PFSK-1 (cell line): Measurements from ENCODE around the gene CAMKMT.

Experiments used
- POLR2AphosphoS5 ChIP-seq: IDR thresholded peaks from 2 replicates; pipeline ENCODE4 v1.6.1; 2012; ENCODE audit warnings: low read depth, mild to moderate bottlenecking, control low read depth, low read length, moderate library complexity
- SIN3A ChIP-seq: IDR thresholded peaks from 2 replicates; pipeline ENCODE4 v1.6.1; 2012; ENCODE audit warnings: mild to moderate bottlenecking, low read length, moderate library complexity, borderline replicate concordance; ENCODE audit not compliant: insufficient read depth
- TAF1 ChIP-seq: IDR thresholded peaks from 2 replicates; pipeline ENCODE4 v1.6.1; 2012; ENCODE audit warnings: low read length, control low read depth, borderline replicate concordance; ENCODE audit not compliant: insufficient read depth
- TF ChIP-seq, protein P1 (sequence below), 2 experiments: IDR thresholded peaks; 2 replicates each; pipeline versions ENCODE4 v1.6.1 to v1.8.0; 2011 to 2012; ENCODE audit warnings: low read depth in 2 of 2, low read length in 2 of 2, control low read depth in 1 of 2, inconsistent platforms in 1 of 2, mild to moderate bottlenecking in 1 of 2, moderate library complexity in 1 of 2; ENCODE audit not compliant: insufficient read depth in 1 of 2

DNA sequence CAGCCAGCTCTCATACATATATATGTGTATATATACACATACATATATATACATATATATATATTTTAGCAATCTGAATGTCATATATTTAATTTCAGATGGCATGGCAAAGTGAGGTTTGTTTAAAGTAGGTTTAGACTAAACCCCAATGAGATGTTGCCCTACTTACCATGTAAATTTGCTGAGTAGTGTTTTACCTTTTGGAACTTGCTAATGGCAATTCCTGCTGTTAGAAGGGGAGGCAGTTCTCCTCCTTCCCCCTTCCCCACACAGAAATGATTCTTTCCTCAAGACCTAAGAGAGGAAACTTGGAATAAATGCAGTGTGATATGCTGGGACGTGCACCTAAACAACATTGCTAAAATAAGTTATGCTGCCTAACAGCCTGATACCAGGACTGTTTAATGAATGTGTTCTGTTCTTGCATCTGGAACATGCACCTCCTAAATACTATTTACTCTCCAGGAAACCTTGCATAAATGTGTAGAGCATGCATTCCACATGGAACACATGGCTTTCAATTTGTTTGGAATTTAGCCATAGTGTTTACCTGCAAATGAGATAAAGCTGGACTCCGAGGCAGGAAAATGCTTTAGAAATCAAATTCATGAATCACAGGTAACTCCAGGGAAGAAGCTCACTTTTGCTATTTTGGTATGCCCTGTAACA is 326.8 kb downstream of the CAMKMT start:
- TF ChIP-seq SIN3A = no peak
- TF ChIP-seq POLR2AphosphoS5 = no peak
- TF ChIP-seq, protein P1, sequence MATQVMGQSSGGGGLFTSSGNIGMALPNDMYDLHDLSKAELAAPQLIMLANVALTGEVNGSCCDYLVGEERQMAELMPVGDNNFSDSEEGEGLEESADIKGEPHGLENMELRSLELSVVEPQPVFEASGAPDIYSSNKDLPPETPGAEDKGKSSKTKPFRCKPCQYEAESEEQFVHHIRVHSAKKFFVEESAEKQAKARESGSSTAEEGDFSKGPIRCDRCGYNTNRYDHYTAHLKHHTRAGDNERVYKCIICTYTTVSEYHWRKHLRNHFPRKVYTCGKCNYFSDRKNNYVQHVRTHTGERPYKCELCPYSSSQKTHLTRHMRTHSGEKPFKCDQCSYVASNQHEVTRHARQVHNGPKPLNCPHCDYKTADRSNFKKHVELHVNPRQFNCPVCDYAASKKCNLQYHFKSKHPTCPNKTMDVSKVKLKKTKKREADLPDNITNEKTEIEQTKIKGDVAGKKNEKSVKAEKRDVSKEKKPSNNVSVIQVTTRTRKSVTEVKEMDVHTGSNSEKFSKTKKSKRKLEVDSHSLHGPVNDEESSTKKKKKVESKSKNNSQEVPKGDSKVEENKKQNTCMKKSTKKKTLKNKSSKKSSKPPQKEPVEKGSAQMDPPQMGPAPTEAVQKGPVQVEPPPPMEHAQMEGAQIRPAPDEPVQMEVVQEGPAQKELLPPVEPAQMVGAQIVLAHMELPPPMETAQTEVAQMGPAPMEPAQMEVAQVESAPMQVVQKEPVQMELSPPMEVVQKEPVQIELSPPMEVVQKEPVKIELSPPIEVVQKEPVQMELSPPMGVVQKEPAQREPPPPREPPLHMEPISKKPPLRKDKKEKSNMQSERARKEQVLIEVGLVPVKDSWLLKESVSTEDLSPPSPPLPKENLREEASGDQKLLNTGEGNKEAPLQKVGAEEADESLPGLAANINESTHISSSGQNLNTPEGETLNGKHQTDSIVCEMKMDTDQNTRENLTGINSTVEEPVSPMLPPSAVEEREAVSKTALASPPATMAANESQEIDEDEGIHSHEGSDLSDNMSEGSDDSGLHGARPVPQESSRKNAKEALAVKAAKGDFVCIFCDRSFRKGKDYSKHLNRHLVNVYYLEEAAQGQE (IDR thresholded peaks at IDR 0.05; ENCODE audit: insufficient read depth in 1 of 2, low read depth in 2 of 2, low read length in 2 of 2) = no peak
- no peak for TF ChIP-seq TAF1
